NCI-H2196 treated with DMSO at 0.1 percent for 48 hours (cell line): ENCODE results near the gene BNIP5.

Experiments used
- DNase-seq: peaks from one replicate; lab custom pipeline; 2025; ENCODE audit not compliant: unreplicated experiment; lab: John Stamatoyannopoulos, UW

The BNIP5 gene, protein sequence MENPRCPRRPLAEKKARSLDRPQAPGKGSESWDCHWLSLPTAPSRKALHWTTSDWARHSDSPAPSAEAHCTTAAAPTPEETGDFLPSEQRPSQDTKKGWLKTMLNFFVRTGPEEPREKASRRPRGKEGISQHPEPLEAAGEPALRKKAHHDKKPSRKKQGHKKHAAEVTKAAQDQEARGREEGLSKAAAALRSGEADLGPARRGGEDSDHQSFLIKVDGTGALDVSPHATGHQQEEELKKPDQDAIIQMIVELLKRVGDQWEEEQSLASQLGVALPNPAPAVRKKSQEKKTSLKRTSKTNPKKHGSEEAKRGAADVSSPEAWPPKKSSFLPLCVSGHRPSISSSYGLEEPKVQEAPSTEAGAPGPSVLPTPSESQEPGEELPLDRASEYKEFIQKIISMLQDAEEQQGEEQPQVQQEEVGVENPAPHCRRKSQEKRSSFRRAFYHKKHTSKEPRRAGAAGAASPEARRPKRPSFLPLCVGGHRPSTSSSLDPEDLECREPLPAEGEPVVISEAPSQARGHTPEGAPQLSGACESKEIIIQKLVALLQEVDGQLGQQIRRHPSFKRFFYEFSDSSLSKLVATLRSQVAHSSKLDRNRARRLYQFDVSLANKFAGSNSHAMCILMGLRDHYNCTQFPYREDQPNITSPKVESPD

DNA sequence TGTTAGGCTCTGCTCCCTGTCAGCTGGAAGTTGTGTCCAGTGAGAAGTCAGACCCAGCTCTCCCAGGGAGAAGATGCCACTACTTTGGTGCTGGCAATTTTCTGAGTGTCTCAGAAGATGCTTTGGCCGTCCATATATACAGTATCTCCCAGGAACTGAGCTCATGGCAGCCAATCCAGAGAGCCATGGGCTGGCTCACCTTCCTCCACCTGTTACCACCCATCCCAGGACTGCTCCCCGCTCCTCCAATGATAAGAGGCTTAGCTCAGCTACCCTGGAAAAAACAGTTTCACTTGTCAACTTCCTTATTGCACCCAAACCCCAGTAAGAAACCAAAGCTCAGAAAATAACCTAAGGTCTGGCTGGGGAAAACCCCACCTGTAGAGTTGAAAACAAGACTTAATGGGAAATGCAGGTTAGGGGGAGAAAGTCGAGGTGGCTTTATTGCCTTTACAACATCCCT lies at the start of gene BNIP5:
TSS of gene BNIP5 (minus strand) at position 110 of the 463 bp plus-strand sequence. CDS start 6,198 bp downstream, outside the sequence.
- DNase-seq, result no peak

DNA sequence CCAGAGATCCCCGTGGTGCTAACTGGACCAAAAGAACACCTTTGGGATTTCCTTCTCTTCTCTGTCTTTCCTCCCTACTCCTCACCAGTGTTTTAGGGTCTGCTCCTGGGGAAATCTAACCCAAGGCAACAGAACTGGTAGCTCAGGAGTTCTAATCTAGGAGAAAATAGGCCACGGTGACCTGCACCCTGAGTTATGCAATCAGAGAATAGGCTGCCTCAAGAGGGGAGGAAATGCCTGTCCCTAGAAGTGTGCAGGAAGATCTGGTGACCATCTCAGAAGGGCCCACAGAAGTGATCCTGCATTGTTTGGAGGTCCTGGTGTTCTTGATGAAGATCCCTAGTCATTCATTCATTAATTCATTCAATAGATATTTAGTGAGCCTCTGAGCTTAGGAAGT lies 47.4 kb upstream of the BNIP5 start:
- DNase-seq, result no peak

DNA sequence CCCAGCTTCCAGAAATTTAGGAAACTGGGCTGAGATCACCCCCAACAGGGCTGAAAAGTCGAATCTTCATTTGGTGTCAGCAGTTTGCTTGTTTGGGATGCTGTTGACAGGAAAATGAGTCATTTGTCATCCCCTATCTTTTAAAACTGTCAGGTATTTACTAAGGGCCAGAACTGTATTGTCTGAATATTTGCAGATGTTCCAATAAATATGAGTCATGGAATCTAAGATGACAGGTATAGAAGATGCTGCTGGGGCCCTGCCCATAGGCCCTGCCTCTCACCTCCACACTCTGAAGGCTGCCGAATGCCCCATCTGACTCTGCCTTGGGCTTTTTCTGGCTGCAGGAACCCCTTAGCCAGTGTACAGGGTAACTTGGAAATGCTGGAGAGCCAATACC lies 46.9 kb upstream of the BNIP5 start:
- DNase-seq, result no peak

DNA sequence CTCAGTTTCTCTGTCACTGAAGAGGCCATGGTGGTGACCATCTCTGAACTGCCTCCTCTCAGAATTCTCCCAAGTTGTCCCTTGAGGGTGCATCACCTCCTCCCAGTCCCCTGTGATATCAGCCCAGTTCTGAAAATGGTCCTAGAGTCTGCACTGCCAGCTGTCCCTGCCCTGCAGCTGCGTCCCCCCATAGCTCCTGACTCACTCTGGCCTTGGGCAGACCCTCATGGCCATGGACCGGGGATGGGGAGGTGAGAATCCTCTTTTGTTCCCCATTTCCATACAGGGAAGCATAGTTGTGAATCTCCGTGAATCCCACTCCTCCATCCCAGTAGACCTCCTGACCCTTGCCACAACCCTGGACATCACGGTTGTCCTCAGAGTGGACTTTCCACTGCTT lies 46.3 kb upstream of the BNIP5 start:
- DNase-seq, result no peak

DNA sequence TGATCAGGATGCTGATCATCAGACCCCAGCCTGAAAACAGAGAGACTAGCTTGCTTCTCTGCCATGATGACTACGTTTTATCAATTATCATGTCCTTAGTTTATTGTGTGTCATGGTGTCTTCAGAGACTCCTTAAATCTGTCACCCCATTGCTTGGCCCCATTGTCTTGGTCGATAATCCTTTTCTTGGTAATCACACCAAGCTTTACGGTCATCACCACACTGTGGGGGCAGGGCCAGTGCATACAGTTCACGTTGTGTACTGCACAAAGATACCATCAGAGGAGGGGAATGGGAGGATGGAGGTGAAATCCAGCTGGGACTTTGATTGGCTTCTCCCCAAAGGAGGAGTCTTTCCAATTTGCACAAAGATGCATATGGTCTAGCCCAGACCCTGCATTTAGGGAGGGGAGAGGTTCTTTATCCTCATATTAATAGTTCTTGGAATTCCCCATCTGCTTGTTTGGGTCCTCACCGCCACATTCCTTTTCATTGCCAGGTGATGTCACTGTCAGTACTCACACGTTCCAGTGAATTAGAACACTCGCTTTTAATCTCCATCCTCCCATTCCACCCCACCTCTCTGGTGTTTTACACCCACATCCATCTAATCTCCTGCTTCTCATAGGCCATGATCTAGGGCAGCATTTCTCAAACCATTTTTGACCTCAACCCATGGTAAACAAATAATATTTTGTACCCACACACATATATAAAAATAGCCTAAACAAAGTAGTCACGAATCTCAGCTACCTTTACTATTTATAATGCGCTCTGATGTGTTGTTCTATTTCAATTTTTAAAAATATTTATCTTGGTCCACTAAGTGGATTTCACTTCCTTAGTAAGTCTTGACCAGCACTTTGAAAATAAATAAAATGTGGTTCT lies 45.1 kb upstream of the BNIP5 start:
- no peak for DNase-seq

DNA sequence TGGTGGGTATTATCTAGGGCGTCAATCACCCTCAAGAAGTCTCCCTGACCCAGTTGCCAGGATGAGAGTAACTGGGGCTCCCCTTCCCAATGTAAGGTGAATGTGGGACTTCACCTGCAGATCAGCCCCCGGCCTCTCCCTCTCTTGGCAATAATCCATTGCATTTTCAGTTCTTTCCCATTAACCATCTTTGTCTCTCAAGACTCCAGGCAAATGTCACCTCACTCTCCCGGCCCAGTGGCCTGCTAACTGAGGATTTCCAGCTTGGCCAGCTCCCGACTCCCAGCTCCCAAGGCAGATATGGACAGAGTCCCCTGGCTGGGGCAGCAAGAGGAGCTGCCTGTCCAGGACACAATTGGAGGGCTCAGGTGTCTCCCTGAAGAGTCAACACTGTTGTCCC lies 43.5 kb upstream of the BNIP5 start:
- no peak for DNase-seq

DNA sequence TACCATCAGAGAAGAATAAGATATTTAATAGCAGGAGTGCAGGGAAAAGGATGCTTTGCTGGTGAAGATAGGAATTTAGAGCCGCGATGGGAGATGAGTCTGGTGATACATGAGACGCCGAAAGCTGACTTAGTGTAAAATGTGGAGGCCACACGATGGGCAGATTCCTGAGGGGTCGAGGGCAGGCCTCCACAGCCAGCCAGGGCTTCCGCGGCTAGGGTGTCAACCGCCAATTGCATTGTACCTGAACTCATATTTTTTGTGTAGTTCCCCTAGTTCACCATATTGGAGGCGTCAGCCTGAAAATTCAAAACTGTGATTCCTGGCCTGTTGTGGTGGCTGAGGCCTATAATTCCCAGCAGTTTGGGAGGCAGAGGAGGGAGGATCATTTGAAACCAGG lies 42.2 kb upstream of the BNIP5 start:
- DNase-seq, result no peak

DNA sequence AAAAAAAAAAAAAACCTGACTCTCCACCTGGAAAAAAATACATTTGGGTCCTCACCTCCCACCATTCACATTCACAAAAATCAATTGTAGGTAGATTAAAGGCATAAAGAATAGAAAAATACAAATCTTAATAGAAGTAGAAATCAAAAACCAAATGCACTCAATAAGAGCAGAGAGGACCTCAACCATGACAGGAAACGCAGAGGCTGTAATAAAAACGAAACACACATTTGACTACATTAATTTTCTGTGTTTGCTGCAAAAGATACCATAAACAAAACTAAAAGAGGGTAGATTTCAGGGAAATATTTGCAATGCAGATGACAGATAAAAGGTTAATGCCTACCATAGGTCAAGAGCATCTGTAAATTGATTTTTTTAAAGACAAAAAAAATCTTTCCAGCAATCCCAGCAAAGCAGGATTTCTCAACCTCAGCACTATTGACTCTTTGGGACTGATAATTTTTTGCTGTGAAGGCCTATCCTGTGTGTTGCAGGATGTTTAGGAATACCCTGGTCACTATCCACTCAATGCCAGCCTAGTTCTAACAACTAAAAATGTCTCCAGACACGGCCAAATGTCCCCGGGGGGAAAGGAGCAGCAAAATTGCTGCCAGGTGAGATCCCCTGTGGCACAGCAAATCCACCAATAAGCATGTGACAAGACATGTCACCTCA lies 41.7 kb upstream of the BNIP5 start:
- DNase-seq, result no peak

DNA sequence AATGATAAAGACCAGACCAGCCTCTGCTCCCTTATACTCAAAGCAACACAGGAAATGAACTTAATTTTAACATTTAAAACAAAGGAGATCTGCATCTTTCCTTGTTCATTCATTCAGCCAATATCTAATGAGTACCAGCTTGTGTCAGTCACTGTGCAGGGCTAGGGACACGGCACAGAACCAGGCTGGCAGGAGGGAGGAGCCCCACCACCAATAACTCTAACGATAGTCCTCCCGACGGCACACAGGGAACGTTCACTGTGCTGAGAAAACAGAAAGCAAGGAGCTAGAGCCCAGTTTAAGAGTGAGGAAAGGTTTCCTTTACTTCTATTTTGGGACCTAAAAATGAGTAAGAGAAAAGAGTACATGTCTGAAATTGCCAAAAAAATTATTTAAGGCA lies 40.9 kb upstream of the BNIP5 start:
- no peak for DNase-seq

DNA sequence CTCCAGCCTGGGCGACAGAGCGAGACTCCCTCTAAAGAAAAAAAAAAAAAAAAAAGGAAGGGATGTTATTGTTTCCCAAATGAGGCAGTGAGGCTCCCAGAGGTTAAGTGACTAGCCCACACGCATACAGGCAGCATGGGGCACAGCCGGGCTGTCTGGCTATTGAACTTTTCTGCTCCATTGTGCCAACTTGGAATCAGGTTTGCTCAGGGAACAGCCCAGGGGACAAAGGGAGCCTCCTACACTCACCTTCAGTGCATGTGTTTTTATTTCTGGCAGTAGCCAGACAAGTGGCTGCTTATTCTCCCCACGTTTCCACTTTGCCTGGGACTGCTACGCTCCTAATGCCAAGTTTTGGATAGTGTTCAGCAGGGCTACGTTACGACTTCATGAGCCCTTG lies 40.1 kb upstream of the BNIP5 start:
- no peak for DNase-seq

DNA sequence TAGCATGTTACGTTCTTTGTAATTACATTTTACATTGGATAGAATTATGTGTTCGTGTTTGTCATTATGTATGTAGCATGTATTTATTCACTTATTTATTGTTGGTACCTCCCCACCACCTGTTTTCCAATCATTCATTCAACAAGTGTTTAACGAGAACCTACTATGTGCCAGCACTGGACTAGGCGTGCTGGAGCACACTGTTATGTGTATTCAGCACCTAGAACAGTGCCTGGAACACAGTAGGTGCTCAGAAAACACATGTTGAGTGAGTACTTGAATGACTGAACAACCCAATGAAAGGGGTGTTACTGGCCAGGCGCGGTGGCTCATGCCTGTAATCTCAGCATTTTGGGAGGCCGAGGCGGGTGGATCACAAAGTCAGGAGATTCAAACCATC lies 39.5 kb upstream of the BNIP5 start:
- no peak for DNase-seq

DNA sequence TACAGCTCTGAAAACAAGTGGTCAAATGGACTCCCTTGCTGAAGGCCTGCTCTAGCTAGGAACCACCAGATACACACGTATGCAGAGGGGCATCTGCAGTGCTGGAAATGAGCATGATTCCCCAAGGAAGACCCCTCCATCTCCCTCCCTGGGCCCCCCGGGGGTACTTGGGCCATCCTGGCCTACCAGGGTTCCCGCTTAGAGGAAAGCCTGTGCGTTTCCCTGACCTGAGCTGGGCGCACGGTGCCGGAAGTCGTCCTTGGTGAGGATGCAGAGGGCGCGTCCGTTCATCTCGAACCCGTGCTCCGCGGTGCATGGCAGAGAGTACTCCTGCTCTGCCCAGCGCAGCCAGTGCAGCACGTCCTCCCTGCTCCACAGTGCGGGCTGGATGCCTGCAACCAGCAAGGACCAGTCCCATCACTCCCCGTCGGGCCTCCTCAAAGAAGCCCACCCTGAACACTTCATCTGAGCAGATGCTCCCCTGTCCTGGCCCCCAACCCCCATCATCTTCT lies 39.0 kb upstream of the BNIP5 start:
- no peak for DNase-seq

DNA sequence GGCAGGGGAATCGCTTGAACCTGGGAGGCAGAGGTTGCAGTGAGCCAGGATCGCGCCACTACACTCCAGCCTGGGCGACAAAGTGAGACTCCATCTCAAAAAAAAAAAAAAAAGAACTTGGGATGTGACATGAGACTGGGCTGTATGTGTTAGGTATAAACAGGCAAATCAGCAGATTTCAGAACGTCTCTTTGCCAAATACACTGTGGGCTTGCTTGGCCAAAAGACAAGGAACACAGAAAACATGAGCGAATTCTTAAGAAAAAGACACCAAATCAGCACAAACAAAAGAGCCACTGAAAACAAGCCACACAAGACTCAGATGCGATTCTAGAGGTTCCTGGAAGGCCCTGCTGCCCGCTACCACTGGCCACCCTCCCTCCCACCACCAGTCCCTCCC lies 38.3 kb upstream of the BNIP5 start:
- DNase-seq, result no peak

DNA sequence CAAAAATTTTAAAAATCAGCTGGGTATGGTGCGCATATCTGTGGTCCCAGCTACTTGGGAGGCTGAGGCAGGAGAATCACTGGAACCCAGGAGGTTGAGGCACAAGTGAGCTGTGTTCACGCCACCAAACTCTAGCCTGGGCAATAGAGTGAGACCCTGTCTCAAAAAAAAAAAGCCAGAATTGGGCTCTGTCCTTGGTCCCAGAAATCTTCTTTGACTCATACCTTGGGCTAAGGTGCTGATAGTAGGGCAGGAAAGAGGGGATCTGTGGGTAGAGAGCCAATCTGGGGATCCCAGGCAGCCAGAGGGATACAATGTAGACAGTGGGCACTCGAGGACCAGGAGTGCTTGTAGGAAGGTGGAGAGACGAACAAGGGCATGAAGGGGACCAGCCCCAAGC lies 37.5 kb upstream of the BNIP5 start:
- no peak for DNase-seq

DNA sequence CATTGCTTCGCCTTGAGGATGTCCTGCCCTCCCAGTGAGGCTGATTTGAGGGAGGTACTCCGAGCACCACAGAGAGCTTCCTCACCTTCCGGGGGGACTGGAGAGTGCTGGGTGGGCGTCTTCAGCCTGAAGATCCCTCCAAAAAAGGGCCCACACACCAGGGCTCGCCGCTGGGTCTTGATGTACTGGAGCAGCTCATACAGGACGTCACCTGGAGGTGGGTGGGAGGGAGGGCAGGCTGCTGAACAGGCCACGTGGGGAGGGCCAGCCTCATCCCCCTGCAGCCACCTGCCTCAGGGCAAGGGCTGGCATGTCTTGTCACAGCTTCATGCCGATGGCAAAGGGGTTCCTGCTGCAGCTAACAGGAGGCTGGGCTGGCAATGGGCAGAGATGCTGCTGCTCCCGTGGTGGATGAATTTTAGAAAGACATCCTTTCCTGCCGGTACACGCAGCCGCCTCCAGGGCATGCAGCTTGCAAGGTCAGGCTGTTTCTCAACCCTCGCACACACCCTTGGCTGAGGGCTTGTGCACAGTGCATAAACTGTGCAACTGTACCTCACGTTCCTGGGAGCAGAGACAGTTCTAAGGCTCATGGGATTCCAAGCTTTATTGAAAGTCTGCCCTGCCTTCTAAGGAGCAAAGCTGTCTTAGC lies 36.8 kb upstream of the BNIP5 start:
- DNase-seq, result no peak

DNA sequence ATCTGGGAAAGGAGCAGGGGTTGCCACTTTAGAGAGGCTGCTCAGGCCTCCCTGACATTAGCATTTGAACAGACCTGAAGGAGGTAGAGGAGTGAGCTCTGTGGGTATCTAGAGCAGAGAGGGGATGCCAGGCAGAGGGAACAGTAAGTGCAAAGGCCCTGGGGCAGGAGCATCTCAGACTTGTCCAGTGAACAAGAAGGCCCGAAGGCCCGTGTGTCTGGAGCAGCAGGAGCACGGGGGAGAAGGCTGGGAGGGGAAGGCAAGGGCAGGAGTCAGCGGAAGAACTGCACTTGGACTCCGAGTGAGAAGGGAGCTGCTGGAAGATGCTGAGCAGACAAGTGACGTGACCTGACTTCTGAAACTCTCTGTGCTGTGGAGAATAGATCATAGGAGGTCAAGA lies 35.4 kb upstream of the BNIP5 start:
- DNase-seq, result no peak

DNA sequence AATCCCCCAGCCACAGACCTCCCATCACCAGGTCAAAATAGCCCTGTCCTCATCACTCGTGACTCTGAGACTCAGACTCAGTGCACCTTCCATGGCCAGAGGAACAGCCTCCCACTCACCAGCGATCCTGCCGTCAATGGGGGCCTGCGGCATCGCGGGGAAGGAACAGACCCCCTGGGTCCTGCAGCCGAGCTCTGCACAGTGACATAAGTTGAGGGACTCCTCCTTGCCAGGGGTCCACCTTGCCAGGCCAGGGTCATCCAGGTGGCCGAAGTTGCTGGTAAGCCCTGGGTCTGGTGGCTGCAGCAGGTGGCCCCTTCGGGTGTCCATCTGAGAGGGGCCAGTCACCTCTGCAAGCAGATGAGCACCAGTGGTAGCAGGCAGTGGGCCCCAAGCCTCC lies 34.5 kb upstream of the BNIP5 start:
- no peak for DNase-seq

DNA sequence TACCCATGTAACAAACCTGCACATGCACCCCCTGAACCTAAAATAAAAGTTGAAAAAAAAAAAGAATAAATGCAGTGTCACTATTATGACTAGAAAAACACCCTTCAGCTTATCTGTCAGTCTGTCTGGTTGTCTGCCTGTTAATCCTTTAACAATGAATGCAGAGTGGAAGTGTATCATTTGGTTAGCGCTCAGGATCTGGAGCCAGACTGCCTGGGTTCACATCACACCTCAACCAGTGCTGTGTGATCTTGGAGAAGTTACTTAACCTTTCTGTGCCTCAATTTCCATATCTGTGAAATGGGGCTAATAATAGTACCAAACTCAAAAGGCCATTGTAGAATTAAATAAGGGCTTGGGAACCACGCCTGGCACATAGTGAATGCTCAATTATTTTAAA lies 34.0 kb upstream of the BNIP5 start:
- no peak for DNase-seq

DNA sequence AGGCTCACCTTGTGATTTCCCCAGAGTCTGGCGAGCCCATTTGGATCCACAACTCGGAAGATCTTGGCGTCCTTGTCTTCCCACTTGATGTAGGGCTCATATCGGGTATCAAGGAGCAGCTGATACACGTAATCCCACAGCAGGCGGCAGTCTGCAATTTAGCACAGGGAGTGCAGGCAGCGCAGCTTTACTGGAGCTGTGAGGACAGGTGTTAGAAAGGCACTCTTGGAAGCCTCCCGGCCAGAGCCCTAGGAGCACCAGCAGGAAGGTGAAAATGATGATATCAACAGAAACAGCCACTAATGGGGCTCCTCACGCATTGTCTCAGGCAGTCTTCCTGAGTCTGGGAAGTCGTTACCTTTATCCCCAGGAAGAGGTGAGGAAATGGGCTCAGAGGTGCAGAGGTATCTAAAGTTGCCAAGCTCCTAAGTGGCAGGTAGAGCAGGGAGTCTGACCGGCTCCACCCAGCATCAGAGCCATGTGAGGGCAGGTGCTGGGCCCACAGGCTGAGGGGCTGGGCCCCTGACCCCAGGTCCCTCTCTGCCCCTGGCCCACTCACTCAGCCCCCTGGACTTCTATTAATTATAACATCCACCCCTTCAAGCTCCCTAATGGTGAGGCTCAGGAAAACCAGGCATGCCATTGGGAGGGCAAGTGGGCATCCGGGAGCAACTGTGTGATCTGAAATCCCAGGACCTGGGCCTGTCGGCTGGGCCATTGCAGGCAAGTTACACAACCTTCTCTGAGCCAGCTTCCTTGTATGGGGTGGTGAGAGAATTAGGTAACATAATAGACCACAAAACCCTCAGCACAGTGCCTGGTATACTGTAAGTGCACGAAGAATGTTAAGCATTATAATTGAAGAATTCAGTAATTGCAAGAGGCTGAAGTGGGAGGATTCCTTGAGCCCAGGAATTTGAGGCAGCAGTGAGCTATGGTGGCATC lies 32.5 kb upstream of the BNIP5 start:
- peak; percentile 79 for DNase-seq
